Stimulated activated CD8-positive, alpha-beta memory T cell treated with anti-CD3 and anti-CD28 coated beads, Interleukin-12 subunit alpha, Interleukin-12 subunit beta, amount 100 ng/mL, for 24 hours (primary cell): Measurements from ENCODE around the gene SOX6.
"Not testable (repeated sequence)": the region's sequence is repeated elsewhere in the genome, so short reads cannot be mapped to it uniquely, and the experiment has no call there.

ENCODE experiments used
- DNase-seq: peaks from one replicate; pipeline ENCODE4 v3.0.0-alpha.2; 2020; ENCODE audit errors: extremely low read depth

SOX6 gene

DNA sequence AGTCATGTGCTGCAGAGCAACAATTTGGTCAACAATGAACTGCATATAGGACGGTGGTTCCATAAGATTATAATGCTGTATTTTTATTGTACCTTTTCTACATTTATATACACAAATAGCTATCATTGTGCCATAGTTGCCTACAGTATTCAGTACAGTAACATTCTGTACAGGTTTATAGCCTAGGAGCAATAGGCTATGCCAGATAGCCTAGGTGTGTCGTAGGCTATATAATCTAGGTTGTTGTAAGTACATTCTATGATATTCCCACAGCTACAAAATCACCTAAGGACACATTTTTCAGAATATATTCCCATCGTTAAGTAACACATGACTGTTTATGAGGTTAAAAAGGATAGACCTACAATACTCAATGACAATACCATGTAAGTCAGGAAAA lies 423.9 kb downstream of the SOX6 start:
- DNase-seq = no peak

- DNase-seq = no peak
Observed at GRCh38 chr11:15931497-15931896, 424.8 kb downstream of the SOX6 start.

DNA sequence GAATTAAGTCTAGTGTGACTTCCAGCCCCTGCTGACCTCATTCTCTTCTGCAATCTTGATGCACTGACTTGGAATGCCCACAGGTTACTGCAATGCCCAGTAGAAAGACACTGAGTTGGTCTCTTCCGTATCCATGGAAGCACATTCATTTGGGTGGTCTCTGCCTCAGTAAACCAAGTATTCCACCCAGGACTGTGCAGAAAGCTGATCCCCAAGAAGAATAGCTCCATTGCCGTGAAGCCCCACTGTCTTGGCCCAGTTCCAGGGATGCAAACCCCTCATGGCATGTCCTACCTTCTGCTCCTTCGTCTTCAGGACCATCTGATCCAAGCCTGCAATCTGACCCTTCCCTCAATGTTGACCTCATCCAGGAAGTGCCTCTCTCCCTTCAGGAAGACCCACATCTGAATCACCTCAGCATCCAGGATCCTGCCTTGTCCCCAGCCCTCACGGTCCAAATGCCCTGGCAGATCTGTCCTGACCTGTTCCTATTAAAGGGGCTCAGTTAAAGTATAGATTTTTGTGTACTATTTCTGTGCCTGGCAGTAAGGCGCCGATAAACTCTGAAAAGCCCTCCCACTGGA lies 425.8 kb downstream of the SOX6 start:
- no peak for DNase-seq

DNA sequence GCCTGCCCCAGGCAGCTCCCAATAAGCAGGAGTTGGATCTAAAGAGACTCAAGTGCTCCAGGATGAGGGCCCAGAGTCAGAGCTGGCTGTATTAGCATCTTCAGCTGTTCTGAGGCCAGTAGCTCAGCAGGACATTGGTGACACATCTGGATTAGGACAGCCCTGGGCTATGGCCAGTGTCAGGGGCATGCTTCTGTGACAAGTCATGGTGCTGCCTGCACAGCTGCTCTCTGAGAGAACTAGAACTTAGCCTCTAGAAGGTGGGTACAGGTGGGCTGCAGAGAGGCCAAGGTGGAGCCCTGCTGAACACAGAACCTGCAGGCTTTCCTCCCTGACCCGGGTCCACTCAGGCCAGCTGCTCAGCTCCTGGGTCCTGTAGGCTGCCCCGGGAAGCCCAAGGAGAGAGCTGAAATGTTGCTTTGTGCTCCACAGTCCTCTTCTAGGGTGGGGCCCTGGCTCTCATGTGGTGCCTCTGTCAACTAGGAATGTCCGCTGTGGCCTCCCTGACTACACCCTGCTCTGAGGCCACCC lies 426.9 kb downstream of the SOX6 start:
- no peak for DNase-seq

GRCh38 chr11:15927864-15928217 lies 428.5 kb downstream of the SOX6 start:
- DNase-seq = no peak

- DNase-seq = no peak
Observed at GRCh38 chr11:15927196-15927863, 429.0 kb downstream of the SOX6 start.

DNA sequence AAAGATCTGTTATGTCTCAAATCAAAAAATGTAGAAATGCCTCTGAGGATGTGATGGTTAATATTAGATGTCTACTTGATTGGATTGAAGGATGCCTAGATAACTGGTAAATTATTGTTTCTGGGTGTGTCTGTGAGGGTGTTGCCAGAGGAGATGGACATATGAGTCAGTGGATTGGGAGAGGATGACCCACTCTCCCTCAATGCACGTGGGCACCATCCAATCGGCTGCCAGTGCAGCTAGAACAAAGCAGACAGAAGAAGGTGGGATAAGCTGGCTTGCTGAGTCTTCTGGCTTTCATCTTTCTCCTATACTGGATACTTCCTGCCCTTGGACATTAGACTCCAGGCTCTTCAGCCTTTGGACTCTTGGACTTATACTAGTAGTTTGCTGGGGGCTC lies 430.3 kb downstream of the SOX6 start:
- DNase-seq = no peak

DNA sequence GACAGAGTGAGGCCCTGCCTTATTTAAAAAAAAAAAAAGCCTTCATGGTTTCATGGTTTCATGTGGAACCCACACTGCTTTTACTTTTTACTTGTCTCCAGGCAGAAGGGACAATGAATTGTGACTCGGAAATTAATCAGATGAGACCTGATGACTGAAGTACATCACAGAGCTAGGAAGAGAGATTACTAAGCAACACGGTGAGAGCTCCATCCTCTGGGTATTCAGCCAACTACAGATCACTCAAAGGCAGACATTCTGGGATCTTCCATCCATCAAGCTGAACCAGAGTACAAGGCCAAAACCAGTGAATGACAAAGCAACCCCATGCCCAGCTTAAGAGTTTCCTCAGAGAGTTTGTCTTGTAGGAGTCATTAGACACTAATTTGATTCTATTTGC lies 433.2 kb downstream of the SOX6 start:
- DNase-seq = no peak

- not testable (repeated sequence) for DNase-seq
Observed at GRCh38 chr11:15922745-15923144, 433.6 kb downstream of the SOX6 start.

- no peak for DNase-seq
Observed at GRCh38 chr11:15920856-15921629, 435.3 kb downstream of the SOX6 start.

DNA sequence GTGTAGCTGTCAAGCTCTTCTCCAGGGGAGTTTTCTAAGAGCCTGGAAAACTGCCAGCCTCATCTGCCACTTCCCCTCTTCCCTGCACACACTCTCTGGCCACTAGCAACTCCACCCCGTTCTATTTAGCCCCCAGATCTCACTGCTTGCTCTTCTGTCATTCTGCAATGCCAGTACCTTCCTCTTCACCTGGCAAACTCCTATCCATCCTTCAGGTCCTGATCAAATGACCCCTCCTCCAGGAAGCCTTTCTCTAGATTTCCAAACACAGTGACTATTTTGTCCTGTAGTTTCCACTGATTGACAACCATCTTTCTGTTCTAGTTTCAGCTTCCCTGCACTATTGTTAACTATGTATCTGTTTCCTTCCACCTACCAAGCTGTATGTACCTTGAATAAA lies 437.7 kb downstream of the SOX6 start:
- DNase-seq = no peak

DNA sequence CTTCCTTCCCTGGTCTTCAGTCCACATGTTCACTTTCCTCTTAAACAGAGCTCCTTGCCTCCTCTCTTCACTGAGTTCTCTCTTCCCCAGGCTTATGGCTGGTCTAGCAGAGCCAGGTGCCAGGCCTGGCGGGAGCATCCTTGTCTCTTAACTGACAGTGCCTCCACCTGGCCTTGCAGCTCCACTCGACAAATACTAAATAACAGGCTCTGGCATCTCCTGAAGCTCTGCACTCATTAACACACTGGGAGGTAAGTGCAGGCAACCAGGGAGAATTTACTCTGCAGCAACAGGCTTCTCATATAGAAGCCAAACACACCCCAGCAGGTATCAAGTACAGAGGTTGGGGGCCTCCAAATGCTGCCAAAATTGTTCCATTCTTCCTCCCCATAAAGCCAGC lies 438.1 kb downstream of the SOX6 start:
- no peak for DNase-seq
